Occipital lobe (tissue), 2 donors: ENCODE measurements around the gene UGT1A8. TPM values are rescaled to one million over a fixed set of nuclear protein-coding genes. Genes with fewer than 3 reads are reported as not detected.
"Not testable (repeated sequence)": the region's sequence is repeated elsewhere in the genome, so short reads cannot be mapped to it uniquely, and the experiment has no call there.

Experiments
- DNase-seq: peaks from one replicate; lab custom pipeline; 2025; lab: John Stamatoyannopoulos, UW
- total RNA-seq: library from RNA; depleted of rRNA; stranded (reverse); fragments of >200 nt; gene quantifications from one replicate; pipeline ENCODE4 v1.2.3, GENCODE V29; 2014

Gene UGT1A8
- not detected for total RNA-seq

DNA sequence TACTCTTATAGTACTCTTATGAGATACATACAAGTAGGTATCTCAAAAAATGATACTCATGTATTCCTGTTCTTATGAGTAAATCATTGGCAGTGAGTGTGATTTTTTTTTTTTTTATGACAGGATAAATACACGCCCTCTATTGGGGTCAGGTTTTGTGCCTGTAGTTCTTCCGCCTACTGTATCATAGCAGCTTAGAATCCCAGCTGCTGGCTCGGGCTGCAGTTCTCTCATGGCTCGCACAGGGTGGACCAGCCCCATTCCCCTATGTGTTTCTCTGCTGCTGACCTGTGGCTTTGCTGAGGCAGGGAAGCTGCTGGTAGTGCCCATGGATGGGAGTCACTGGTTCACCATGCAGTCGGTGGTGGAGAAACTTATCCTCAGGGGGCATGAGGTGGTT, at the start of gene UGT1A8:
TSS of gene UGT1A8 (plus strand) at position 158 of the 400 bp plus-strand sequence. CDS start at position 233, 75 bp downstream.
- not testable (repeated sequence) for DNase-seq

- DNase-seq = no peak
Measured at GRCh38 chr2:233571001-233571400, 46.4 kb upstream of the UGT1A8 start.

DNA sequence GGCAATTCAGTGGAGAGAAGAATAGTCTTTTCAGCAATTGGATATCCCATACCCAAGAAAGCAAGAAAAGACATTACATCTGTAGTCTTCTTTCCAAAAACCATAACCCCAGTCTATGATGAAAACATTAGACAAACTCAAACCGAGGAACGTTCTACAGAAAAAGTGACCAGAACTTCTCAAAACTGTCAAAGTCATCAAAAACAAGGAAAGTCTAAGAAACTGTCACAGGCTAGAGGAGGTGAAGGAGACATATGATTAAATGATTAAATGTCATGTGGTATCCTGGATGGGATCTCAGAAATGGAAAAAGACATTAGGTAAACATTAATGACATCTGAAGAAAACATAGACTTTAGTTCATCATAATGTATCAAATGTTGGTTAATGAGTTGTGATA, 46.0 kb upstream of the UGT1A8 start:
- DNase-seq = no peak

DNA sequence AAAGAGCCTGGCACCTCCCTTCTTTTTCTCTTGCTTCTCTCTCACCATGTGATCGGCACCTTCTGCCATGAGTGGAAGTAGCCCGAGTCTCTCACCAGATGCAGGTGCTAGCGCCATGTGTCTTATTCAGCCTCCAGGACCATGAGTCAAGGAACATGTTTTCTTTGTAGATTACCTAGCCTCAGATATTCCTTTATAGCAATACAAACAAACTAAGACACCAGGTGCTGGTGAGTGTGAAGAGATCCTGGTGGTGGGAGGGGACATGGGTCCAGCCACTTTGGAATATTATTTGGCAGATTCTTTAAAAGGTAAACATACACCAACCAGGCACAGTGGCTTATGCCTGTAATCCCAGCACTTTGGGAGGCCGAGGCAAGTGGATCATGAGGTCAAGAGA, 45.0 kb upstream of the UGT1A8 start:
- DNase-seq = no peak

DNA sequence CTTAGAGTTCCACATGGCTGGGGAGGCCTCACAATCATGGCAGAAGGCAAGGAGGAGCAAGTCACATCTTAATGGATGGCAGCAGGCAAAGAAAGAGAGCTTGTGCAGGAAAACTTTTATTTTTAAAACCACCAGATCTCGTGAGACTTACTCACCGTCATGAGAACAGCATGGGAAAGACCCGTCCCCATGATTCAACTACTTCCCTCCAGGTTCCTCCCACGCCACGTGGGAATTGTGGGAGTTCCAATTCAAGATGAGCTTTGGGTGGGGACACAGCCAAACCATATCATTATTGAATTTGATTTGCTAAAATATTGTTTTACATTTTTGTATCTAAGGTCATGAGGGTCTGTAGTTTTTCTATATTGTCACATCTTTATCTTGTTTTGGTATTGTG, 40.1 kb upstream of the UGT1A8 start:
- not testable (repeated sequence) for DNase-seq

GRCh38 chr2:233583217-233583965, 34.0 kb upstream of the UGT1A8 start:
- not testable (repeated sequence) for DNase-seq

- no peak for DNase-seq
Measured at GRCh38 chr2:233584210-233584609, 33.2 kb upstream of the UGT1A8 start.

GRCh38 chr2:233588400-233588799, 29.0 kb upstream of the UGT1A8 start:
- DNase-seq = no peak

GRCh38 chr2:233592706-233593105, 24.7 kb upstream of the UGT1A8 start:
- DNase-seq = not testable (repeated sequence)

DNA sequence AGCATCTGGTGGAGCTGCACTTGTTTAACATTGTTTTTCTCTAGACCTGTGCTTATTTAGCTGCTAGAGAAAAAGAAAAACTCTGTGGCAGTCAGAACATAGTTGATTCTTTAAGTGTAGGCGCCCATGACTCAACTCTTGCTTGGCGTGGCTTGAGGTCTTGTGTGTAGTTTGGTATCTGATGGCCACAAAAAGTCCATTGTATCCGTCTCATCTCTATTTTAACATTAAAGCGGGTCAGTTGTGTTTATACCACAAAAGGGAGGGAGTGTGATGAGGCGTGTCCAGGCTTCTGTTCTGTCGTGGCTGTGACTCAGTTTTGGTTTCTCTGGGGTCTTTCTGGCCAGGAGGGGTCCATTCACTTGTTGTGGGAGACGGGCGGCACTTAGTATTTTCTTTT, 24.2 kb upstream of the UGT1A8 start:
- no peak for DNase-seq

GRCh38 chr2:233597522-233597921, 19.9 kb upstream of the UGT1A8 start:
- DNase-seq = no peak

DNA sequence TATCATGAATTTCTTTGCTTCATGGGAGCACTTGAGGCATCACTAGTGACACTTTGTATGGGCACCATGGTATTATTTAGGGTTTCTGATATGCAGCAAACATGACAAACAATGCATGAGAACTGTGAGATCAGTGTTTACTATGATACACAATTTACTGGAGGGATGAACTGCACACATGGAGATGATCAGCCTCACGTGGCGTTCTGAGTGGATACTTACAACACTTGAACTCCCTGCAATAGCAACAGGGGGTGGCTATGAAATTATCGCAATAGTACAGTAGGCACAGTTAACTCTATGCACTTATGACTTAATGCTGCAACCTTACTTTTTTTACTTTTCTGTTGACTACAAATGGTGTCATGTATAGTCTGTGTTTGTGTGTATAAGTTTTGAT, 18.5 kb upstream of the UGT1A8 start:
- no peak for DNase-seq

DNA sequence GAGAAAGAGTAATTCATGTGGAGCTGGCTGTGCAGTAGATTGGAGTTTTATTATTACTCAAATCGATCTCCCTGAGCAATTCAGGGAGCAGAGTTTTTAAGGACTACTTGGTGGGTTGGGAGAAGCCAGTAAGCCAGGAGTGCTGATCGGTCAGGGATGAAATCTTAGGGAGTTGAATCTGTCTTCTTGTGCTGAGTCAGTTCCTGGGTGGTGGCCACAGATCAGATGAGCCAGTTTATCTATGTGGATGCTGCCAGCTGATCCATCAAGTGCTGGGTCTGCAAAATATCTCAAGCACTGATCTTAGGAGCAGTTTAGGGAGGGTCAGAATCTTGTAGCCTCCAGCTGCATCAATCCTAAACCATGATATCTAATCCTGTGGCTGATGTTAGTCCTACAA, 17.0 kb upstream of the UGT1A8 start:
- no peak for DNase-seq

GRCh38 chr2:233602076-233602475, 15.4 kb upstream of the UGT1A8 start:
- DNase-seq = no peak

GRCh38 chr2:233603520-233603919, 13.9 kb upstream of the UGT1A8 start:
- DNase-seq = no peak

GRCh38 chr2:233604826-233605225, 12.6 kb upstream of the UGT1A8 start:
- DNase-seq = no peak

DNA sequence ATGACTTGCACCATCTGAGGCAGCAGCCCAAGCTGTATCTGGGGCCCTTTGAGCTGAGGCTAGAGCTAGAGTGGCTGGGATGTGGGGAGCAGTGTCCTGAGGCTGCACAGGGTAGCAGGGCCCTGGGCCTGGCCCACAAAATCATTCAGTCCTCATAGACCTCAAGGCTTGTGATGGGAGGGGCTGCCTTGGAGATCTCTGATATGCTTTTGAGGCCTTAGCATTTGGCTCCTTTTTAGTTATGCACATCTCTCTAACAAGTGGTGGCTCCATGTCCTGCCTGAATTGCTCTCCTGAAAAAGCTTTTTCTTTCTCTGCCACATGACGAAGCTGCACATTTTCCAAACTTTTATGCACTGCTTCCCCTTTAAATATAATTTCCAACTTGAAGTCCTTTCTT, 11.8 kb upstream of the UGT1A8 start:
- DNase-seq = no peak

GRCh38 chr2:233611284-233611683, 6.1 kb upstream of the UGT1A8 start:
- no peak for DNase-seq

DNA sequence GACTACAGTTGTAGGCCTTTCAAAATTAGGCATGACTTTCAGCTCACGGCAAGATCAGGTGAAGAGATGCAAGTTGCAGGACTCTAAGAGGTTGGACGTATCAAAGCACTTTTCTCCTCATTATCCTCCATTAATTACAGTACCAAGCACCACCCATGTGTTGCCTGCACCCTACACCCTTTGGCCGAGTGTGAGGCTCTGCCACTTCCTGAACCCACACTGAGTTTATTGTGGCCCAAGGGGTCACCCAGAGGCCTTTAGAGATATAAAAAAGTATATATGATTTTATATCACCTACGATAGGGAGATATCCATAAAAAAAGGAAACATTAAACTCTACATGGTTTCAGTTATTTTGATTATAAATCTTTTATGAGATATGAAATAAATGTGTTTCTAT, 2.8 kb downstream of the UGT1A8 start:
- DNase-seq = no peak

DNA sequence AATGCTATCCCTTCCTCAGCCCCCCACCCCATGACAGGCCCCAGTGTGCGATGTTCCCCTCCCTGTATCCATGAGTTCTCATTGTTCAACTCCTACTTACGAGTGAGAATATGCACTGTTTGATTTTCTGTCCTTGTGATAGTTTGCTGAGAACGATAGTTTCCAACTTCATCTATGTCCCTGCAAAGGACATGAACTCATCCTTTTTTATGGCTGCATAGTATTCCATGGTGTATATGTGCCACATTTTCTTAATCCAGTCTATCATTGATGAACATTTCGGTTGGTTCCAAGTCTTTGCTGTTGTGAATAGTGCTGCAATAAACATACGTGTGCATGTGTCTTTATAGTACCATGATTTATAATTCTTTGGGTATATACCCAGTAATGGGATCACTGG, 4.4 kb downstream of the UGT1A8 start:
- DNase-seq = not testable (repeated sequence)

- DNase-seq = no peak
Measured at GRCh38 chr2:233627331-233628025, 10.0 kb downstream of the UGT1A8 start.

DNA sequence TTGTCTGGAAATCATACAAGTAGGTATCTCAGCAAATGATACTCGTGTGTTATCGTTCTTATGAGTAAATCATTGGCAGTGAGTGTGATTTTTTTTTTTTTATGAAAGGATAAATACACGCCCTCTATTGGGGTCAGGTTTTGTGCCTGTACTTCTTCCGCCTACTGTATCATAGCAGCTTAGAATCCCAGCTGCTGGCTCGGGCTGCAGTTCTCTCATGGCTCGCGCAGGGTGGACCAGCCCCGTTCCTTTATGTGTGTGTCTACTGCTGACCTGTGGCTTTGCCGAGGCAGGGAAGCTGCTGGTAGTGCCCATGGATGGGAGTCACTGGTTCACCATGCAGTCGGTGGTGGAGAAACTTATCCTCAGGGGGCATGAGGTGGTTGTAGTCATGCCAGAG, 18.9 kb downstream of the UGT1A8 start, which contains the start of gene UGT1A10:
TSS of gene UGT1A10 (plus strand) at position 143 of the 400 bp plus-strand sequence. CDS start at position 218, 75 bp downstream.
- DNase-seq = not testable (repeated sequence)

- no peak for DNase-seq
Measured at GRCh38 chr2:233638836-233639235, 21.4 kb downstream of the UGT1A8 start.
